ENCODE data around the gene SHISA7. TPM values are rescaled to one million over a fixed set of nuclear protein-coding genes. Genes with fewer than 3 reads are reported as not detected.
A peak's percentile ranks its signal among the peaks of the same experiment; 100 is the strongest.

Gene SHISA7
- total RNA-seq, 1 experiment from 2014 or later = not detected

DNA sequence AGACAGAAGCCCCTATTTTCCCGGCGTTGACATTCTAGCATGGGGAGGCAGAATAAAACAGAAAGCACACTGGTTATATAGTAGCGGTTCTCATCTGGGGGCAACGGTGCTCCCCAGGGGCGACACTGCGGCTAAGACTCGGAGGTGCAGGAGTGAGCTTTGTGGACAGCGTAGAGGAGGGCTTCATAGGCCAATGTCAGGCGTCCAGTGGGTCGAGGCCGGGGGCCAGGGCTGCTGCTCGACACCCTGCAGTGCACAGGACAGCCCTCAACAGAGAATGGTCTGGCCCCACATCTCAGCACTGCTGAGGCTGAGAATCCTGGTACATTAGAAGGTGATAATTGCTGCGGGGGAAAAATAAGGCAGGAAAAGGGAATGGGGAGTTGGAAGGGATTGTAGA is 34.8 kb upstream of the SHISA7 start:
- H2AFZ ChIP-seq (ENCODE audit: low read length) = no peak overlapping the region
- no peaks in the 10 kb centered on the region for H4K20me1 ChIP-seq (ENCODE audit: insufficient read depth, low read depth, low read length)
- H3K36me3 ChIP-seq (ENCODE audit: insufficient read depth, low read length) = no peaks in the 10 kb centered on the region
- peaks cover 28% of the 10 kb centered on the region for H3K4me1 ChIP-seq (ENCODE audit: low read length)
- peak overlapping the region; percentile 70 for H3K4me2 ChIP-seq (ENCODE audit: low read depth, low read length, poor library complexity, severe bottlenecking)
- DNase-seq = no peak
- H3K4me3 ChIP-seq (ENCODE audit: low read length) = peak overlapping the region; percentile 64
- H3K9me2 ChIP-seq (replicated peaks; ENCODE audit: insufficient read depth, low read length) = no peaks in the 10 kb centered on the region
- H3K9me3 ChIP-seq (ENCODE audit: low read length) = no peaks in the 10 kb centered on the region
- H3K79me2 ChIP-seq (ENCODE audit: low read length) = peaks cover 24% of the 10 kb centered on the region
- peak overlapping the region; percentile 68 for H3K9ac ChIP-seq (ENCODE audit: low read length)
- H3K27ac ChIP-seq (ENCODE audit: low read length) = no peak overlapping the region
- H3K27me3 ChIP-seq (ENCODE audit: low read length) = no peaks in the 10 kb centered on the region

DNA sequence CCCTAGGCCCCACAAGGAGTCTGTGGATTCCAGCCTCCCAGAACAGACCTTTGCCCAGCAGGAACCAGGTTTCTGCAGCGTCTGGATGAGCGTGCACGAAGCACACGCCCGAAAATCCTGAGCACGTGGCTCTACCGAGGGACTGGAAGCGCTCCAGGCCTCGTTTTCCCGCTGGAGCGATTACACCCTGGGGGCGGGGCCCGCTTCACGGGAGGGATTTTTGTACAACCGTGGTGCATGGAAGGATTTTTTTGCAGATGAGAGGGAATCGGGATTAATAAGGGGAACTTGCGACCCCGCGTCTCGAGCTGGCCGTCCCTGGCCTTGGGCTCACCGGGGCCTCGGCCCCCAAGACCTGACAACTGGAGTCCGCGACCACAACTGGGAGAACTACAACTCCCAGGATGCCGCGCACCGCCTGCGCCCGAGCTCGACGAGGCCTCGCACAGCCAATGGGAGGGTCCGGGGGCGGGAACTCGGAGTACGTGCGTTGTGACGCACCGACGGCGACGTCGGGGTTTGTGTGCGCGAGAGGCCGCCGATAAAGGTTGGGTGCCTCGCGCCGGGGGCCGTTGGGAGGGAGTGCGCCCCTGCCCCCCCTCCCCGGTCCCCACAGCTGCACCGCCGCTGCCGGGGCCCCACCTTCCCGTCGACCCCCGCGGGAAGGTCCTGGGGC is 33.1 kb upstream of the SHISA7 start, which contains the start of gene ZNF628:
Gene ZNF628 (plus strand): TSS at position 518 of the 676 bp plus-strand sequence. CDS start 3,294 bp downstream, outside the sequence.
- Histone ChIP-seq H3K9ac (ENCODE audit: low read length) (peak within 1 kb of the TSS; percentile 84), H3K4me3 (ENCODE audit: low read length) (peak within 1 kb of the TSS; percentile 75), H2AFZ (ENCODE audit: low read length) (peak within 1 kb of the TSS; percentile 80), H3K9me2 (replicated peaks; ENCODE audit: insufficient read depth, low read length) (no peaks in the 10 kb centered on the region), H3K36me3 (ENCODE audit: insufficient read depth, low read length) (no peaks in the 10 kb centered on the region), H3K27me3 (ENCODE audit: low read length) (no peaks in the 10 kb centered on the region), H4K20me1 (ENCODE audit: insufficient read depth, low read depth, low read length) (no peaks in the 10 kb centered on the region), H3K27ac (ENCODE audit: low read length) (peak within 1 kb of the TSS; percentile 46), H3K4me2 (ENCODE audit: low read depth, low read length, poor library complexity, severe bottlenecking) (peak within 1 kb of the TSS; percentile 88), H3K9me3 (ENCODE audit: low read length) (no peaks in the 10 kb centered on the region), H3K79me2 (ENCODE audit: low read length) (peaks cover 24% of the 10 kb centered on the region), H3K4me1 (ENCODE audit: low read length) (peaks cover 28% of the 10 kb centered on the region)
- peak; percentile 100 for DNase-seq

DNA sequence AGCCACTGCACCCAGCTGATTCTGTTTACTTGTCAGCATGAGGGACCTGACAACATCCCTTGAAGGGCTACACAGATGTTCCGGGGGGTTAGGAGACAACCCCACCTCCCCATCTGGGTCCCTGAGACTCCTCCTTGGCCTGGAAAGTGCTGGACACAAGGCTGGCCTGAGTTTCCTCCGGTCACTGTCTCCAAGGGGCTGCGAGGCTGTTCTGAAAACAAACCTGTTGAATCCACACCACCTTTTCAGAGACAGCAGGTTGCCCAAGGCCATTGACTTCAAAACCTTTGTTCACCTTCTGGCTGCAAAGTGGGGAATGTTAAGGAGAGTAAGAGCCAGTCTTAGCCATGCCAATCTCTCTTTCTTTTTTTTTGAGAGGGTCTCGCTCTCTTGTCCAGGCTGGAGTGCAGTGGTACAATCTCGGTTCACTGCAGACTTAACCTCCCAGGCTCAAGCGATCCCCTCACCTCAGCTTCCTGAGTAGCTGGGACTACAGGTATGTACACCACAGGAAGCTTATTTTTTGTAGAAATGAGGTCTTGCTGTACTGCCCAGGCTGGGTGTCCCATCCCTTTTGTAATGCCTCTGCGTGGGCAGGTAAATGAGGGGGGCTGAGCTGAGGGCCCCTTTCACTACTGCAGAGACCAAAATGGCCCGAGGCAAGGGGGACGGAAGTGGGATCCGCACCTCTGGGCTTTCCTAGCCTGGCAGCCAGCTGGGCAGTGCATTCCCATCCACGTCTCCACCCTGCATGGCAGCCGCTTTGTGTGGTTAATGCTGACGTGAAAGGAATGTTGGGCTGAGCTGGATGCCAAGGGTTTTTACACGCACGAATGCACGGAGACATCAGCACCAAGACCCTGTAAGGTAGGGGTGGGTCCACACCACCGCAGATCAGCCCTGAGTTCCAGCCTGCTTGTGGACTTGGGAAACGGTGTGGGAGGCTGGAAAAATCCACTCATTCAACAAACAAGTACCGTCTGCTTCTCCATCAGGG is 31.5 kb upstream of the SHISA7 start:
- Histone ChIP-seq H3K27ac (ENCODE audit: low read length) (no peak overlapping the region), H3K4me2 (ENCODE audit: low read depth, low read length, poor library complexity, severe bottlenecking) (no peak overlapping the region), H3K9ac (ENCODE audit: low read length) (no peak overlapping the region), H3K9me3 (ENCODE audit: low read length) (no peaks in the 10 kb centered on the region), H3K36me3 (ENCODE audit: insufficient read depth, low read length) (no peaks in the 10 kb centered on the region), H3K4me1 (ENCODE audit: low read length) (peaks cover 26% of the 10 kb centered on the region), H3K27me3 (ENCODE audit: low read length) (no peaks in the 10 kb centered on the region), H3K4me3 (ENCODE audit: low read length) (no peak overlapping the region), H2AFZ (ENCODE audit: low read length) (no peak overlapping the region; the same call in 1 of the 2 replicates), H3K9me2 (replicated peaks; ENCODE audit: insufficient read depth, low read length) (no peaks in the 10 kb centered on the region), H3K79me2 (ENCODE audit: low read length) (peaks cover 21% of the 10 kb centered on the region), H4K20me1 (ENCODE audit: insufficient read depth, low read depth, low read length) (no peaks in the 10 kb centered on the region)
- no peak for DNase-seq

DNA sequence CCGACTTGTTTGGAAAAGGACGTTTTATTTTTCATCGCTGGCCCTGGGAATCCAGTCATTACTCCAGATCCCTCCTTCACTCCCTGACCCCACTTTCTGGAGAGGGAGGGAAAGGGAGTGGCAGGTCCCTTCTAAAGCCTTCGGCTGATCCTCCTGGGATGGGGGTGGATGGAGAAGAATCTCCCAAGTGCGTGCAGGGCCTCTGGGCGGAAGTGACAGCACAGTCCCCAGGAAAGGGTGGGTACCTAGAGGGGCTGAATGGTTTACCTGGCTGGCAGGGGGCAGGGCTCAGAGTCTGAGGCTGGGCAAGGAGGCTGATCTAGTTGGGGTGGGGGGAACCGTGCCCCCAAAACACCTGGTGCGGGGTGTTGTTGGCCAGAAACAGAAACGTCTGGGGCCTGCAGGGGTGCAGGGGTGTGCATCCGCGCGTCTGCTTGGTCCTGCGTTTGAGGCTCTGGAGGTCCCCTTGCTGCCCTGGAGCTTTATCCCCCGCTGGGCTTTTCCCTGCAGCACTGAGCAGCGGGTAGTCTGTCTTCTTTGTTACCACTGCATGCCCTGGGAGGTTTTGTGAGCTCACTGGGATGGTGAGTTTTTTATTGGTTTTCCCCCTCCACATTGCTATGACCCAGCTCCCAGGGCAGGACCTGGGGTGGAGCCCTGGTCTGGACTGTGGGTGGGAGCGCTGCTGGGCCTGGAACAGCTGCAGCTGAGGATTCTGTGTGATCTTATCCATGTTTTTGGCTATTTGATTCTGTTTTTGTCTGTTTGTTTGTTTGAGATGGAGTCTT is 30.3 kb upstream of the SHISA7 start:
- Histone ChIP-seq H3K9me3 (ENCODE audit: low read length) (no peaks in the 10 kb centered on the region), H3K27ac (ENCODE audit: low read length) (no peak overlapping the region), H3K4me2 (ENCODE audit: low read depth, low read length, poor library complexity, severe bottlenecking) (no peak overlapping the region), H4K20me1 (ENCODE audit: insufficient read depth, low read depth, low read length) (no peaks in the 10 kb centered on the region), H3K27me3 (ENCODE audit: low read length) (no peaks in the 10 kb centered on the region), H3K79me2 (ENCODE audit: low read length) (peaks cover 9% of the 10 kb centered on the region), H3K9me2 (replicated peaks; ENCODE audit: insufficient read depth, low read length) (no peaks in the 10 kb centered on the region), H3K9ac (ENCODE audit: low read length) (no peak overlapping the region), H3K4me1 (ENCODE audit: low read length) (peaks cover 17% of the 10 kb centered on the region), H2AFZ (ENCODE audit: low read length) (no peak overlapping the region), H3K4me3 (ENCODE audit: low read length) (no peak overlapping the region), H3K36me3 (ENCODE audit: insufficient read depth, low read length) (no peaks in the 10 kb centered on the region)
- DNase-seq = no peak

DNA sequence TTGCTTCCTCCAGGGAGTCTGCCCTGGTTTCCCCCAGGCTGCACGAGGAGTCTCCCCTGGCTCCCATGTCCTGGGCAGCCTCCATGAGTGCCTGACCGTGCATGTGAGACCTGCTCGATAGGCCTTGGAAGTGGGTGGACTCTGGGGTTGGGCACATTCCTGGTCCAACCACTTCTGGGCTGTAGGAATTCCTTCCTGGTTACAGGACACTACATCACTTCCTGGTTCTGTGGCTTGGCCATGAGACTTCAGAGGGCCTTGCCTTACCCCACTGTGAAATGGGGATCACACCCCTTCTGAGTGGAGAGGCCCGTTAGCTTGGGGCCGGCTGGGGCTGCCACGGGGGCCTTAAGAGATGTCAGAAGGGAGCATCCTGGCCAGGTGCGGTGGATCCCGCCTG is 29.4 kb upstream of the SHISA7 start:
- Histone ChIP-seq H3K27me3 (ENCODE audit: low read length) (no peaks in the 10 kb centered on the region), H3K4me1 (ENCODE audit: low read length) (peaks cover 11% of the 10 kb centered on the region), H3K9ac (ENCODE audit: low read length) (no peak overlapping the region), H3K27ac (ENCODE audit: low read length) (no peak overlapping the region), H3K4me2 (ENCODE audit: low read depth, low read length, poor library complexity, severe bottlenecking) (no peak overlapping the region), H3K4me3 (ENCODE audit: low read length) (no peak overlapping the region), H3K9me3 (ENCODE audit: low read length) (no peaks in the 10 kb centered on the region), H3K36me3 (ENCODE audit: insufficient read depth, low read length) (no peaks in the 10 kb centered on the region), H3K9me2 (replicated peaks; ENCODE audit: insufficient read depth, low read length) (no peaks in the 10 kb centered on the region), H2AFZ (ENCODE audit: low read length) (no peak overlapping the region), H4K20me1 (ENCODE audit: insufficient read depth, low read depth, low read length) (no peaks in the 10 kb centered on the region), H3K79me2 (ENCODE audit: low read length) (no peaks in the 10 kb centered on the region)
- DNase-seq = no peak

DNA sequence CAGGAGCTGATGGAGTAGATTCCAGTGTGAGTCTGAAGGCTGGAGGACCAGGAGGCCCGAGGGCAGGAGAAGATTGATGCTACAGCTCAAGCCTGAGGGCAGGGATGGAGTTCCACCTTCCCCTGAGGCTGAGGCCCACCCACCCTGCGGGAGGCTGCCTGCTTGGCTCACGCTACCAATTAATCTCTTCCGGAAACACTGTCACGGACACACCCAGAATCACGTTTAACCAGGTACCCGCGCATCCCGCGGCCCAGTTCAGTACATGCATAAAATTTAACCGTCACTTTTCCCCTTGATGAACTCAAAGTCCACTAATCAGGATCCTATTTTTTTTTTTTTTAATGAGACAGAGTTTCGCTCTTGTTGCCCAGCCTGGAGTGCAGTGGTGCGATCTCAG is 28.2 kb upstream of the SHISA7 start:
- no peak for DNase-seq
- Histone ChIP-seq H3K4me1 (ENCODE audit: low read length) (peaks cover 10% of the 10 kb centered on the region), H3K79me2 (ENCODE audit: low read length) (no peaks in the 10 kb centered on the region), H3K4me2 (ENCODE audit: low read depth, low read length, poor library complexity, severe bottlenecking) (no peak overlapping the region), H3K9me2 (replicated peaks; ENCODE audit: insufficient read depth, low read length) (no peaks in the 10 kb centered on the region), H3K9me3 (ENCODE audit: low read length) (no peaks in the 10 kb centered on the region), H3K27me3 (ENCODE audit: low read length) (no peaks in the 10 kb centered on the region), H3K4me3 (ENCODE audit: low read length) (no peak overlapping the region), H2AFZ (ENCODE audit: low read length) (no peak overlapping the region), H3K9ac (ENCODE audit: low read length) (no peak overlapping the region), H4K20me1 (ENCODE audit: insufficient read depth, low read depth, low read length) (no peaks in the 10 kb centered on the region), H3K36me3 (ENCODE audit: insufficient read depth, low read length) (no peaks in the 10 kb centered on the region), H3K27ac (ENCODE audit: low read length) (no peak overlapping the region)

DNA sequence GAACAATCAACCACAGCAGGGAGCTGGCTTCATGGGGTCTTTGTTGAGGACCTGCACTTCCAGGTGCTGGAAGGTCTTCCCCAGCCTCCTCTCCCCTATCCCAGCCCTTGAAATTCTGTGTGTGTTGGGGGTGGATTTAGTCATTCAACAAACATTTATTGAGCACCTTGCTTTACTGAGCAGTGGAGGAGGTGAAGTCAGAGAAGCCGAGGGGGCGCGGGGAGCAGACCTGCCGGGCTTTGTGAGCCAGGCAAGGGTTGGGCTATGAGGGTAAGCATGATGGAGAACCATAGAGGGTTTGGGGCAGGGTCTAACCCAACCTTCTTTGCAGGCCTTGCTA is 24.9 kb upstream of the SHISA7 start:
- no peaks in the 10 kb centered on the region for H3K36me3 ChIP-seq (ENCODE audit: insufficient read depth, low read length)
- no peaks in the 10 kb centered on the region for H3K79me2 ChIP-seq (ENCODE audit: low read length)
- no peaks in the 10 kb centered on the region for H3K27me3 ChIP-seq (ENCODE audit: low read length)
- H3K9me2 ChIP-seq (replicated peaks; ENCODE audit: insufficient read depth, low read length) = no peaks in the 10 kb centered on the region
- no peak overlapping the region for H3K9ac ChIP-seq (ENCODE audit: low read length)
- H4K20me1 ChIP-seq (ENCODE audit: insufficient read depth, low read depth, low read length) = no peaks in the 10 kb centered on the region
- peaks cover 3% of the 10 kb centered on the region for H3K4me1 ChIP-seq (ENCODE audit: low read length)
- H3K9me3 ChIP-seq (ENCODE audit: low read length) = no peaks in the 10 kb centered on the region
- H3K4me2 ChIP-seq (ENCODE audit: low read depth, low read length, poor library complexity, severe bottlenecking) = no peak overlapping the region
- DNase-seq = no peak
- no peak overlapping the region for H3K27ac ChIP-seq (ENCODE audit: low read length)
- H2AFZ ChIP-seq (ENCODE audit: low read length) = no peak overlapping the region
- no peak overlapping the region for H3K4me3 ChIP-seq (ENCODE audit: low read length)

All from Karpas-422 (cell line).